Measurements from ENCODE around the gene STX18. TPM values are rescaled to one million over a fixed set of nuclear protein-coding genes. Genes with fewer than 3 reads are reported as not detected.

Gene STX18
- total and polyA plus RNA-seq, 2 of the 13 experiments (the other 11 are each of a cell fraction or from before 2014, with no cell fraction given), result 23.9 to 37.1 TPM

DNA sequence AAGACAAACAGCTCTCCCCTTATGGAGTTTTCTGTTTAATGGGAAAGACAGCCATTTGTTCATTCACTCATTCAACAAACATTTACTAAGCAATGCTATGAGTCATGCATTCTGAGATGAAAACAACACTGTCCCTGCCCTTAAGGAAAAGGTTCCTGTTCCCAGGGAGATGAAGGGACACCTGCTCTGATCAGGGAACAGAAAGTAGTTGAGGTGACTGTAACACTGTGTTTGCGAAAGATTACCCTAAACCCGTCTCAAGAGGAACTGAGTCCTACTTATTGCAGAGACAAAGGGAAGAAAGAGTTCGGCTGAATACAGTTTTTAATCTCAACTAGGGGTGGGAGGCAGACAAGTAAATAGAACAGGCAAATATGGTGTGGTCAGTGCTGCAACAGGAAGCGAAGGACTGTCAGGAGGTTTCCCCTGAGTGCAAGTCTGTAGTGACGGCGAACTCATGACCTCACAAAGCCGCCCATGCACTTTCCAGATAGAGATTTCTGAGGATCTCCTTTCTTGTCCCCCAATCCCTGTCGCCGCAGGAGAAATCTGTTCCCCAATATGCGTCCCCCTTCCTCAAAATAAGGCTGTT lies 712 bp downstream of the STX18 start (continued):
- no peak for TF ChIP-seq MXI1 (IDR thresholded peaks at IDR 0.05; ENCODE audit: borderline replicate concordance, low read depth, low read length)
- peak; percentile 49; the same call in 1 of the 2 replicates for TF ChIP-seq SIN3B (IDR thresholded peaks at IDR 0.05; ENCODE audit: low read length)
- TF ChIP-seq ETV6 (CRISPR knock-in tag; conservative IDR thresholded peaks at IDR 0.05), result no peak

GRCh38 chr4:4539481-4539880 lies 2.4 kb downstream of the STX18 start:
- Histone ChIP-seq H3K27me3 (ENCODE audit: control insufficient read depth in 1 of 2, insufficient read depth in 2 of 2, low read length in 2 of 2) (no peaks in the 10 kb centered on the region), H3K9me3 (ENCODE audit: low read length) (no peaks in the 10 kb centered on the region), H3K79me2 (ENCODE audit: insufficient read depth, low read length) (peaks cover 68% of the 10 kb centered on the region), H3K4me2 (ENCODE audit: low read depth, low read length) (peak overlapping the region; percentile 80), H2AFZ (ENCODE audit: low read length) (no peak overlapping the region), H4K20me1 (ENCODE audit: insufficient read depth, low read length) (no peaks in the 10 kb centered on the region; the same call in 1 of the 2 replicates), H3K9ac (ENCODE audit: insufficient read depth, low read depth, low read length) (0 out of 2 replicates have a peak overlapping the region, but pooled peaks have one; percentile 90), H3K4me3 (replicated peaks in 1 of 3; ENCODE audit: insufficient read depth in 1 of 3, low read depth in 2 of 3, low read length in 3 of 3) (peak overlapping the region in 2 of 3 experiments; percentile 3 to 8; a peak in 1 of 6 replicates), H3K4me1 (ENCODE audit: insufficient read depth, low read length) (peaks cover 74% of the 10 kb centered on the region), H3K36me3 (replicated peaks in 1 of 2; ENCODE audit: control insufficient read depth in 1 of 2, insufficient read depth in 2 of 2, low read length in 2 of 2) (no peaks in the 10 kb centered on the region), H3K27ac (ENCODE audit: extremely low read length, insufficient read depth, low read length) (no peak overlapping the region)
- WGBS (ENCODE audit: low lambda C conversion rate), result 88% methylated on average over 2 of the region's 2 CpGs
- no peak for FAIRE-seq
- ATAC-seq, result no peak
- TF ChIP-seq ATF7-NPFF (CRISPR knock-in tag; IDR thresholded peaks at IDR 0.05; ENCODE audit: low read depth) (no peak), REXO4 (CRISPR knock-in tag; IDR thresholded peaks at IDR 0.05; ENCODE audit: borderline replicate concordance) (no peak), NFIC (IDR thresholded peaks at IDR 0.05; ENCODE audit: low read length) (no peak), MYNN (CRISPR knock-in tag; IDR thresholded peaks at IDR 0.05; ENCODE audit: low read depth) (no peak), ZNF878 (CRISPR knock-in tag; IDR thresholded peaks at IDR 0.05) (no peak)
- TF ChIP-seq, protein P1, sequence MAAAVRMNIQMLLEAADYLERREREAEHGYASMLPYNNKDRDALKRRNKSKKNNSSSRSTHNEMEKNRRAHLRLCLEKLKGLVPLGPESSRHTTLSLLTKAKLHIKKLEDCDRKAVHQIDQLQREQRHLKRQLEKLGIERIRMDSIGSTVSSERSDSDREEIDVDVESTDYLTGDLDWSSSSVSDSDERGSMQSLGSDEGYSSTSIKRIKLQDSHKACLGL (CRISPR knock-in tag; IDR thresholded peaks at IDR 0.05), result no peak
- intact Hi-C loops (cut with micrococcal nuclease; ENCODE audit: unreplicated experiment) (no loop called here), in situ Hi-C loops (cut with HindIII; ENCODE audit: extremely low pct_ligation_motif_present, low pct_unique_long_range_greater_than_20kb) (no loop called here)
- ChIA-PET POLR2A (no interaction called here), CTCF (ENCODE audit: low intra/inter-chr PET ratio, low total read pairs) (no interaction called here)
- BruUV-seq (replicated peaks), result no TSS peak
- no peak for DNase-seq (ENCODE audit: low spot score)

All from HepG2 (cell line).